Stimulated activated CD8-positive, alpha-beta memory T cell treated with anti-CD3 and anti-CD28 coated beads, Interleukin-7, amount 100 ng/mL, for 24 hours (primary cell): ENCODE data around the gene PXDN.
"Not testable (repeated sequence)": the region's sequence is repeated elsewhere in the genome, so short reads cannot be mapped to it uniquely, and the experiment has no call there.

Source experiments
- DNase-seq: peaks from one replicate; pipeline ENCODE4 v3.0.0-alpha.2; 2020; ENCODE audit warnings: low read depth

PXDN gene

DNA sequence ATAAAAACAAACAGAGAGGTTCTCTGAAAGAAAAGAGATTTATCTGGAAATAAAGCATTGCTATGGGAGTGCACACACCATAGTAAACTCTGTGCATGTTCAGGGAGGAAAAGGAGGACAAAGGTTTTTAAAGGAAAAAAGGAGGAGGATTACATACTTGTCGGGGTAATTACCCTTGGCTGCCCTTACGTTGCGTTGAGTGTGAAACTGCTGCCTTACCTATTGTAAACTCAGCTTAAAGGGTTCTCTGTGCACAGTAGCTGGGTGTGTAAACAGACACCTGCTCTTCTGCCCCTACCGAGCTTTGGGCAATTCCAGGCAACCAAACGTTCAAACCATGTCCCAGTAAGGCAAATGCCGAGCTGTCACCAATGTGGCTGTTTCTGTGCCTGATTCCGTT lies 29.6 kb upstream of the PXDN start:
- no peak for DNase-seq

DNA sequence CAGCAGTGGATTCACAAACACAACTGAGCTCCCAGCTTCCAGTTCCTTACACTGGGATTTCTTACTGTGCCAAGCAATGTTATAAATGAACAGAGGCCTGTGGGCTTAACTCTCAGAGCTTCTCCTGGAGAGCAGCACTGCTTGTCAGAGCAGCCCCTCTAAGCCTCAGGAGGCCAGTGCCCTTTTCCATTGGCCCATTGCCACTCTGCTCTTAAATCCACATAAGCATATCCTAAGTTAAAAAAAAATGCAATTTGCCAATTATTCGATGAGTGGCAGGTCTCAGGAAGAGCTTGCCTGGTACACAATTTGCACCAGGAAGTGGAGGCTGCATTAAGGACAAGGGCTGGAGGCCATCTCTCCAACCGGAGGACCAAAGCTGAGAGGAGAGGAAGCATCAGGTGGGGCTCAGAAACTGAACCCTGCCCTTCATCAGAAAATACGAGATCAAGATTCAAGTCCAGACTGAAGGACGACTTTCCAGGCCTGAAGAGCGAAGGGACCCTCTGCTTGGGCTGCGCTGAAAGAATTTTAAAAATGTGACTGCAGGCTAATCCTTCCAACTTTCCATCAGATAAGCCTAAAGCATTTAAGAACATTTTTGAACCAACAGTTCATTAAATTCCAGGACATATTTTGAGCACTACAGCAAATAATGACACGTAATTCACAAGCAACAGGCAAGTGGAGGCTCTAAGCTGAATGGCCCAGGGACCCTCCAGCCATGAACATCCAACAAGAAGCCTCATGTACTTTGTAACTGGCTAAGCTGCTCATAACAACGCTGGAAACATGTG lies 28.4 kb upstream of the PXDN start:
- no peak for DNase-seq

DNA sequence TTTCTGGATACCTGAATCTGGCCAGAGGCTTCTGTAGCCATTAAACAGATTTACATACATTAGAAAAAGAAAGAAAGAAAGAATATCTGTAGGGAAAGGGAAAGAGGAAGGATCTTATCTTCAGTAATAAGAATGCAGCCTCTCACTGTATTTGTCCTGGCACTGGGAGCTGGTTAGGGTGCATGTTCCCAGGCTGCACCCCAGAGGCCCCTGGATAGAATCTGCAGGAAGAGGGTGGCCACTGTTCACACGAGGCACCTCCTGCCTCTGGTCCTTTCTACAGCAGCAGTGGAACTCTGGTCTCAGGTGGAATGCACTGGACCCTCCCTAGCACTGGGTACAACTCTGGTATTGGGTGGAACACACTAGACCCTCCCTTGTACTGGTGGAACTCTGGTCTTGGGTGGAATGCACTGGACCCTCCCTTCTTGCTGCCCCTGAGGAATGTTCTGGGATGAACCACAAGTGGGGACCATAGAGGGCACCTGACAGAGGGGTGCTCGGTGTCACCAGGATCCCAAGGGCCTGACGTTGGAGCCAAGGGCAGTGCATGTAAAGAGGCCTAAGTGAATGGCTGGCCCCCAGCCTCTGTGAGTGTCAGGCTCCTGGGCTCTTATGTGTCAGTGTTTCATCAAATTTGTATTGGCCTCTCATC lies 27.4 kb upstream of the PXDN start:
- DNase-seq: no peak

DNA sequence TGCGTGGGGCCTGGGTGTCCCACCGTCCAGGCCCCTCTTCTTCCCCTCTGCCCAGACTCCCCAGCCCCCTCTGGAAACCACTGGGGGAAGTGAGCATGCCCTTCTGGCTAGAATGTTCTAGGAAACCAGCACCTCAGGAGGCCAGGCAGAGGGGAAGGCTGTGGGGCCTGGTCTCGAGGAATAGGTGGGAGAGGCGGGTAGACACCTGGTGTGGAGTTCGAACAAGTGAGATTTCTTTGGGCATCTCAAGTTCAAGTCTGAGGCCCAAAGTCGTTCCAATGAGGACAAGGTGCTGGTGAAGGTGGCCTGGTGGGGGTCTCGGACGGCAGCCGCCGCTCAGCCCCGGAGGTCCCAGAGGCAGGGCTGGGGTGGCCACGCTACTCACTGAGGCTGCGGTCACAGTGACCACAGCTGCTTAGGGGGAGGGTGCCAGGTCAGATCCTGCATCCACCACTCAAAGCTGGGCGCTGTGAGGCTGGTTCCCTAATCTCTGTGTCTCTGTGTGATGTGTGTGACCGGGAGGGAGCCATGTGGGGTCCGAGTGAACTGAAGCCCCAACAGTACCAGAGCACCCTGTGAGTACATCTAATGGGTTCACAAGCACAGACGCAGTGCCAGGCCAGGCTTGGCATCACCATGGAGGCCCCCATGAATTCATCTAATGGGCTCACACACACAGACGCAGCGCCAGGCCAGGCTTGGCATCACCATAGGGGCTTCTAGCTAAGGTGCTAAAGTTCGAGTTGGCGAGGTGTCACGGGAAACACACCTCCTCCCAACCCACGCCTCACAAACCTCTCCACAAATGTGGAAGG lies 26.5 kb upstream of the PXDN start:
- no peak for DNase-seq

DNA sequence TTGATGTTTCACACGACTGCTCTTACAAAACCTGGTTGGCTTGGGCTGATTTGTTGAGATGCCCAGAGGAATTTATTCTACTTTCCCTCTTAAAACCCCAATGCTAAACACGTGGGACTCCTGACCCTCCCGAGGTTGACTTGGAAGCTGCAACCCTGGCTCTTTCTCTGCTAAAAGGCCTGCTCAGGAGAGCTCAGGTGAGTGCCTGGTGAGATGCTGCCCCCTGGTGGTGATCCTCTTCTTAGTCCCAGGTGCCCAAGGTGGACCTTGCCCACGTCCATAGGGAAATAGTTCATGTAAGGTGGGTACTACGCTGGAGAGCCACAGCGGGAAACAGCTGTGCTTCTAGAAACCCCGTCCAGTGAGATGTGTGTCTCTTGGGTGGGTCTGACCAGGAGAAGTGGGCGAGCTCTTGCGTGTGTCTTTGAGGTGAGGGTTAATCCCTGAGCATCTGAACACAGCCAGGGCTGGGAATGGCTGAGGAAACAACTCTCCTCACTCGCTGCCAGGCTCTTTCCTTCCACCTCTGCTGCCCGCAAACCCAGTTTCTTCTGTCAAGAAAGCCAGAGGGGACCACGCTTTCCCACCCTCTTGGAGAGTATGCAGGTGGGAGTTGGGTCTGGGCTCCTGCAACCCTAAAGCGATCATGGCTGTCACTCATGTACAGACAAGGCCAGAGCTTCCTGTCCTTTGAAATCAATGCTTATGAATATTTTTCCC lies 25.5 kb upstream of the PXDN start:
- DNase-seq: peak; percentile 26

DNA sequence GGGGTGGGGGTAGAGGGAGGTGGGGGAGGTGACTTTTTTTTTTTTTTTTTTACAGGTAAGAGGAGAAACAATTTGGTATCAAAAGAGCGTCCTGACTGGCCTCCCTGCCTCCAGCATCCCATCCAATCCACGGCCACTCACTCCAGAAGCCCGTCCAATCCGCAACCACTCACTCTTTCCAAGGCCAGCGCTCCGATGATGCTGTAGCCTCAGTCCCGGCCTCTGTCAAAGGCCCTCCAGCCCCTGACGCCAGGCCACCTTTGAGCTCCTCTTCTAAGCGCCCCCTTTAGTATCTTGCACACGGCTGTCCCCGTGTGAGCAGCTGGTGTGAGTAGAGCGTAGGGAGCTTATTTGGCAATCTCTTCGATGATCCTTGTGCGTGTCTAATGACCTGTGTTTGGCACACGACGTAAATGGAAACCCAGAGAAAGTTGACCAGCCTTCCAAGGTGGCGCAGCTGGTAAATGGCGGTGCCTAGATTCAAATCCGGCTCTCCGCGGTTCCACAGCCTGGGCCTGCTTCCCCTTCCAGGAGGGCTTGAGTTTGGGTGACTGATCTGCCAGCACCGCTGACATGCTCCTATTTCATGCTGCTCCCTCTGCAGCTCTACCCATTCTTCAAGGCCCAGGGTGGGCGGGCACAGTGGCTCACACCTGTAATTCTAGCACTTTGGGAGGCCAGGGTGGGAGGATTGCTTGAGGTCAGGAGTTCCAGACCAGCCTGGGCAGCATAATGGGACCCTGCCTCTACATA lies 23.8 kb upstream of the PXDN start:
- DNase-seq: no peak

DNA sequence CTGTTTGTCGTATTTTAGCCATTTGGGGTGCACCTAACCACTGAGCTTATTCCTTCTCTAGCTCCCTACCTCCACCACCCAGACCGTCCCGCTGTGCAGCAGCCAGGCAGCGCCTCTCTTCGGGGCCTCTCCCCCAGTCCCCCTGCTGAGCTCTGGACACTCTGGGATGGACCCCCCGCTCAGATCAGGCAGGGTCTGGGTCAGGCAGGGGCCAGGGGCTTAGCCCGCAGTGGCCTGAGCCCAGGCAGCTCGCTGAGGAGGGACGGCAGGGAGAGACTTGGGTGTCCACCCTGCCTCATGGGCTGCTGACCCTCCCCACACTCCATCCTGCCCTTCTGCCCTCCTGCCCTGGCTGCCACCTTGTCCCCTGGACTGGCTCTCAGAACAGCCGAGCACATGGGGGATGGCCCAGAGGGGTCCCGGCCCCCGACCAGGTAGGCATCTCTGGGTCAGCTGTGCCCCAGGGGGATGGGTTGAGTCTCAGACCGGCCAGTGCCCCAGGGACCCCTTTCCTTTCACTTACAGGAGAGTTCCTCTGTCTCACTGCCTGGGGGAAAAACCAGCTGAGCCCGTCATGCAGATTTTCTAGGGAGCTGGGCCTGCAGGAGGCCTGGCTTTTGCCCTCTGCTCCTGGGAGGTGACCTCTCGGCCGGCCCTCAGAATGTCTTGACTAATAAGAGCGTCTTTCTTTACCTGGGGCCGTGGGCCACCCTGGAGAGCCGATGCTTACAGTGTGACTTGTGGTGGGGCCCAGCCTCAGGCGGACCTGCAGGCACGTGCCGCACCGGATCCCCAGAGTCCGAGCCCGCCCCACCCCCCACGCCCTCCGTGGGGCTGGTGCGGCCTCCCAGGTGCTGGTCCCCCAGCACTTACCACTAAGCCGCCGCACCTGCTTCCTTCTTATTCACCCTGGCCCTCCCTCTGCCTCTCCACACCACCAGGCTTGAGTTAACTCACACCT lies 22.8 kb upstream of the PXDN start:
- no peak for DNase-seq

DNA sequence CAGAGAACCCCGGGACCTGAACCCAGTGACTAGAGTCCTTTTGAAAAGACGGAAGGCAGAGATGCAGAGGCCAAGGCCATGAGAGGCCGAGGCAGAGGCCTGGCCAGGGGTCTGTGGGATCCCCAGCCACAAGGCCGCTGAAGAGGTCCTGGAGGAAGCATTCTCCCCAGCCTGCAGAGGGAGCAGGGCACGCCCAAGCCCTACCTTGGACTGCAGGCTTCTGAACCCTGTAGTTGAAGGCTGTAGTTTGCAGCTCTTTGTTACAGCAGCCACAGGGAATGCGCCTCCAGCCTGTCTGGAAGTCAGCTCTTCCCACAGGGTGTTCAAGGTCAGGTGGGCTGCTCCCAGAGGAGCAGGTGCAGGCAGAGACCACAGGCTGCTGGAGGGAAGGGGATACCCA lies 22.1 kb upstream of the PXDN start:
- no peak for DNase-seq

DNA sequence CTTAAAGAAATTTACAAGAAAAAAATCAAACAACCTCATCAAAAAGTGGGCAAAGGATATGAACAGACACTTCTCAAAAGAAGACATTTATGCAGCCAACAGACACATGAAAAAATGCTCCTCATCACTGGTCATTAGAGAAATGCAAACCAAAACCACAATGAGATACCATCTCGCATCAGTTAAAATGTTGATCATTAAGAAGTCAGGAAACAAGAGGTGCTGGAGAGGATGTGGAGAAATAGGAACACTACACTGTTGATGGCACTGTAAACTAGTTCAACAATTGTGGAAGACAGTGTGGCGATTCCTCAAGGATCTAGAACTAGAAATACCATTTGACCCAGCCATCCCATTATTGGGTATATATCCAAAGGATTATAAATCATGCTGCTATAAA lies 20.9 kb upstream of the PXDN start:
- not testable (repeated sequence) for DNase-seq

DNA sequence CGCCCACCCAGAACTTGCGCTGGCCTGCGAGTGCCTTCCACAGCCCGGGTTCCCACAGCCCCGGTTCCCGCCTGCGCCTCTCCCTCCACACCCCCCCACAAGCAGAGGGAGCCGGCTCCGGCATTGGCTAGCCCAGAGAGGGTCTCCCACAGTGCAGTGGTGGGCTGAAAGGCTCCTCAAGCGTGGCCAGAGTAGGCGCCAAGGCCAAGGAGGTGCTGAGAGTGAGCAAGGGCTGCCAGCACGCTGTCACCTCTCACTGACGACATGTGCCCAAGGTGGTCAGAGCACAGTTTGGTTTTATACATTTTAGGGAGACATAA lies 15.3 kb upstream of the PXDN start:
- no peak for DNase-seq

DNA sequence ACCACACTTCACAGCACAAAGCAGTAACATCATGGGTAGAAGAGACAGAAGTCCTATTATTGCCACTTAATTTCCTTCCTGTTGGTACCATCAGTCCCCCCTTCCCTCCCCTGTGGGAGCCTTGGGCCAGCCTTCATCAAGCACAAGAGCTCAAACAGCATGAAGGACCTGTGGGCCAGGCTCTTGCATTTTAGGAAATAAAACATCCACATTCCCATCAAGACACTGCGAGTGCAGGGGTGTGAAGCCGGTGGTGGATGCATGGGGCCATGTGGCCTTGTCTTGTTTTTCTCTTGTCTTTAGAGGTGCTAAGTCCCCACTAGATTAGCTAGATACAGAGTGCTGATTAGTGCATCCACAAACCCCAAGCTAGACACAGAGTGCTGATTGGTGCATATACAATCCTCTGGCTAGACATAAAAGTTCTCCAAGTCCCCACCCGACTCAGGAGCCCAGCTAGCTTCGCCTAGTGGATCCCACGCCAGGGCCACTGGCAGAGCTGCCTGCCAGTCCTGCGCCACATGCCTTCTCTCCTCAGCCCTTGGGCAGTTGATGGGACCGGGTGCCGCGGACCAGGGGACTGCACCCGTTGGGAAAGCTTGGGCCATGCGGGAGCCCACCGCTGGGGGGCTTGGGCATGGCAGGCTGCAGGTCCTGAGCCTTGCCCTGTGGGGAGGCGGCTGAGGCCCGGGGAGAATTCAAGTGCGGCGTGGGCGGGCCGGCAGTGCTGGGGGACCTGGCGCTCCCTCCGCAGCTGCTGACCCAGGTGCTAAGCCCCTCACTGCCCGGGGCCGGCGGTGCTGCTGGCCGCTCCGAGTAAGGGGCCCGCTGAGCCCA lies 14.7 kb upstream of the PXDN start:
- DNase-seq: no peak

DNA sequence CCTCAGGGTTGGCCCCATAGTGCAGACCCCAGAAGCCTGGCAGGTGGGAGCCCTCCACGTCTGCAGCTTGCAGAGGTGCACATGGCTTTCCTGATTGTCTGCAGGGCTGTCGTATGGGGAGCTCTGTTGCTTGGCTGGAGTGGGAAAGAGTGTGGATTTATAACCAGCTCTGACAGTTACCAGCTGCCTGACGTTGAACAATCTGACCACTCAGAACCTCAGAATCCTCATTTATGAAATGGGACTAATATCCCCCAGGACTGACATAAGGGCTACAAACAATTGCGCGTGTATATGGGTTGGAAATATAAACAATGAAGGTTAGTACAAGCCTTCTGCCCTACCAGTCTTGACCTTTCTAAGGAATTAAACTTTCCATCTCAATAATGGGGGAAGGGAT lies 13.9 kb upstream of the PXDN start:
- DNase-seq: no peak

DNA sequence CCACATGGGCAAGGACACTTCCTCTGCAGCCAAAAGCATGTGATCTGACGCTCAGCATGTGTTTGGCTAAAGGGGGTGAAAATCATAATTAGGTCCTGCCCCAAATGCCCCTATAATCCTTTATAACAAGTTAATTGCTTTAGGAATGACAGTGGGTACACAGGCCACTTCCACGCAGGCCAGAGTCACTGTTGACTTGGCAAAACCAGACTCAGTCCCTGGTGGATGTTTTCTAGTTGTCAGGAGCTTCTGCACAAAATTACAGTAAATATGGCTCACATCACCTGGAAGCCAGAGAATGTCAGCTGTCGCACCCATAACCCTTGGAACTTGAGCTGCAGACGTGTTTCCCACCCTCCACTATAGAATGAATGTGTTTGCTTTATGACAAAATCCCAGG lies 13.3 kb upstream of the PXDN start:
- no peak for DNase-seq

DNA sequence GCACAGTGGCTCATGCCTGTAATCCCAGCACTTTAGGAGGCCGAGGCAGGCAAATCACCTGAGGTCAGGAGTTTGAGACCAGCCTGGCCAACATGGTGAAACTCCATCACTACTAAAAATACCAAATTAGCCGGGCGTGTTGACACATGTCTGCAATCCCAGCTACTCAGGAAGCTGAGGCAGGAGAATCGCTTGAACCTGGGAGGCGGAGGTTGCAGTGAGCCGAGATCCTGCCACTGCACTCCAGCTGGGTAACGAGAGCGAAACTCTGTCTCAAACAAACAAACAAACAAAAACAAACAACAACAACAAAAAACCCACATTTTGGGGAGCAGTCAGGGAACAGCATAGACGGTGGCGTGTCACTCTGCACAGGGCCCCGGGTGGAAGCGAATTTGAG lies 12.8 kb upstream of the PXDN start:
- DNase-seq: not testable (repeated sequence)

DNA sequence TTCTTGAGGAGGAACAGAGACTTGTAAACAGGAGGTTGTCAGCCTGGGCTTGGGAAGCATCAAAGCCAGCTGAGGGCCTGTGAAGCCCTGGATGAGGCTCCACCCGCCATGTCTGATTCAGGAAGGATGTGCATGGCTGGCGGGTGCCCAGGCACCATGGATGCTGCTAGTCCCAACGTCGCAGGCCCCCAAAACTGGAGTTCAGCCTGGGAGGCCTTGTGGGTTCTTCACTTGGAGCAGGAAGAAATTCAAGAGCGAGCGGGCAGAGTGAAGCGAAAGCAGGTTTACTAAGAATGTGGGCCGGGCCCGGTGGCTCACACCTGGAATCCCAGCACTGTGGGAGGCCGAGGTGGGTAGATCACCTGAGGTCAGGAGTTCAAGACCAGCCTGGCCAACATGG lies 12.1 kb upstream of the PXDN start:
- no peak for DNase-seq

DNA sequence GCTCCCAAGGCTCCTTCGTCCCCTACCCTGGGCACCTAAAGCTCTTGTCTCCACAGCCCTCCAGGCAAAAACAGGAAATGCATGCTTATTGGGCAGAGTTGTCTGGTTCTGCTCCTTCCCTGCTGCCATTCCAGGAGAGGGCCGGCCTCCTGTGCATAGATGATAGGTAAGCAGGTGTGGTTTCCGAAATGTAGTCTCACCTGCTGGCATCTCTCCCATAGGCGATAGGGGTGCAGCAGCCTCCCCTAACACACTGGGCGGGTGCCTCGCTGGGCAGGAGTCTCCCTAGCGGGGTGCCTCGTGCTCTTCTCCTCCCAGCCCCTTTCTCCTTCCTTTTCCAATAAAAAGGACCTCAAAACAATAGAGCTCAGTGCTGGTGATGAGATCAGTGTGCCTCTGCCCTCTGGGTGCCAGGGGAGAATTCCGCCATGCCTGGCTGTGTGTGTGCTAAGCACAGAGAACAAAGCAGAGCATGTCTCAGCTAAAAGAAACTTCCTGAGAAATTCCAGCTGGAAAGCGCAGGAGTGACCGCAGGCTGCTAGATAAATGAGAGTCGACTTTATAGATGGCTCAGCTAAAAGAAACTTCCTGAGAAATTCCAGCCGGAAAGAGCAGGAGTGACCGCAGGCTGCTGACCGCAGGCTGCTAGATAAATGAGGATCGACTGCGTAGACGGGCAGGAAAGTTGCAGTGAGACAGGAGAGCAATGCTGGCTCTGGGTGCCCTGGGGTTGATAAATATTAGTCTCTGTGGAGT lies 11.3 kb upstream of the PXDN start:
- no peak for DNase-seq

DNA sequence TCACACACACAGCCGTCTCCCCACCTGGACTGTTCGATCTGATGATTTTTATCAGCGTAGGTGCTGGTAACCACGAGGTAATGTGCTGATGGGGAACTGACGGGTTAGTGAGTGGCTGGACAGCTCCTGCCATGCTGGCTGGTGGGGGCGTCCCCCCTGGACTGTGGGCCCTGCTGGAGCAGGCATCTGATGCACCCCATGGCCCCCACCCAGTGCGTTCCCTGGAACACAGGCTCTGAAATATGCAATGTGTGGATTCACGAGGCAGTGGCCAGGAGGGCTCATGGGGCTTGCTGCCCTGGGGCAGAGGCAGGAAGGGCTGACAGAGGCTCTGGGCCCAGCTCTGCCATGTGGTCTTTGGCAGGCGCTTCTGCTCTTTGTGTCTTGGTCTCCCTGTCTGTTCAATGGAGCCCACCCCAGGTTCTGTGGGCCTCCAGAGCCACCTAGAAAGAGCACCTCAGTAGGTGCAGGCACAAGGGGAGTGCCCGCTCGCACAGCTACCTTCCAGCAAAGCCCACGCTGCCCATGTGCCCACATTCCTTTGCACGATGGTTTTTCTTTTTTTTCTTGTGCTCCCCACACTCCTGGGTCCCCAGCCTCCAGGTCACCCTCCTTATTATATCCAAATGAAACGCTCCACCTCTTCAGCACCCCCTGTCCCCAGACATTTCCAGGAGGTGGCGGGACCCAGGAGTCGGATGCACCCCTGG lies 10.3 kb upstream of the PXDN start:
- DNase-seq: no peak

DNA sequence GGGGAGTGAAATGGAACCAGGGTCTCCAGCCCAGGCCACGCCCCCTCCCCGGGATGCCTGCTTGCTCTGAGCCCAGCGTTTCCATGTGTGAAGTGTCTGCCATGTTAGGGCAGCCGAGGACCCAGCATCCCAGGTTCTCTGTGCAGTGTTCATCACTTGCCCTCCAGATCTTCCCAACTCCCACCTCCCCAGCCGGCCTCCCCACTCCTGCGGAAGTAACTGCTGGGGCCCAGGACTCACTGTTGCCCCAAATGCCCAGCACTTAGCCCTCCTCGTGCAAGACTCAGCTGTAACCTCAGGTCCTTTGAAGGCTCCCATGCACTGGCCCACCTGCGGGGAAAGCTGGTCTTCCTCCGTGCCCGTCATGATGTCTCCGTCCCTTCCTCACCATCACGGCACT lies 9.7 kb upstream of the PXDN start:
- DNase-seq: no peak
